A172 (cell line): ENCODE data around the gene AUTS2. TPM values are rescaled to one million over a fixed set of nuclear protein-coding genes. Genes with fewer than 3 reads are reported as not detected.
A peak's percentile ranks its signal among the peaks of the same experiment; 100 is the strongest.
"Not testable (repeated sequence)": the region's sequence is repeated elsewhere in the genome, so short reads cannot be mapped to it uniquely, and the experiment has no call there.

Source experiments
- DNase-seq: peaks from one replicate; pipeline ENCODE4 v3.0.0-alpha.2; 2015; ENCODE audit warnings: low spot score
- total RNA-seq: library from RNA; depleted of rRNA; stranded (reverse); fragments of >200 nt; shearing (Covaris generic); gene quantifications from 2 replicates; pipeline ENCODE4 v1.2.3, GENCODE V29; 2014

The AUTS2 gene
- total RNA-seq, 1 experiment from 2014 or later: 4.6 TPM

- no peak for DNase-seq
These were observed 161.1 kb downstream of the AUTS2 start for GRCh38 chr7:69759373-69759772.

- no peak for DNase-seq
These were observed 163.1 kb downstream of the AUTS2 start for GRCh38 chr7:69761290-69761922.

GRCh38 chr7:69762821-69763352 lies 164.6 kb downstream of the AUTS2 start:
- DNase-seq: no peak

GRCh38 chr7:69763513-69763912 lies 165.2 kb downstream of the AUTS2 start:
- DNase-seq: no peak

- DNase-seq: no peak
These were observed 165.9 kb downstream of the AUTS2 start for GRCh38 chr7:69764147-69764546.

GRCh38 chr7:69764681-69765080 lies 166.4 kb downstream of the AUTS2 start:
- DNase-seq: no peak

- no peak for DNase-seq
These were observed 167.6 kb downstream of the AUTS2 start for GRCh38 chr7:69765879-69766278.

GRCh38 chr7:69768986-69769595 lies 170.8 kb downstream of the AUTS2 start:
- no peak for DNase-seq

GRCh38 chr7:69769826-69770225 lies 171.6 kb downstream of the AUTS2 start:
- no peak for DNase-seq

GRCh38 chr7:69770613-69771012 lies 172.3 kb downstream of the AUTS2 start:
- DNase-seq: no peak

GRCh38 chr7:69772718-69773436 lies 174.6 kb downstream of the AUTS2 start:
- no peak for DNase-seq

- DNase-seq: peak; percentile 68
These were observed 175.4 kb downstream of the AUTS2 start for GRCh38 chr7:69773535-69774225.

- peak; percentile 94 for DNase-seq
These were observed 177.0 kb downstream of the AUTS2 start for GRCh38 chr7:69775231-69775771.

- no peak for DNase-seq
These were observed 178.3 kb downstream of the AUTS2 start for GRCh38 chr7:69776611-69777010.

- no peak for DNase-seq
These were observed 179.9 kb downstream of the AUTS2 start for GRCh38 chr7:69778138-69778537.

- DNase-seq: peak; percentile 48
These were observed 182.1 kb downstream of the AUTS2 start for GRCh38 chr7:69780379-69780778.

- DNase-seq: peak; percentile 49
These were observed 183.2 kb downstream of the AUTS2 start for GRCh38 chr7:69781412-69781846.

- DNase-seq: no peak
These were observed 184.8 kb downstream of the AUTS2 start for GRCh38 chr7:69782917-69783684.

GRCh38 chr7:69786130-69786529 lies 187.9 kb downstream of the AUTS2 start:
- DNase-seq: not testable (repeated sequence)

- peak; percentile 27 for DNase-seq
These were observed 188.6 kb downstream of the AUTS2 start for GRCh38 chr7:69786730-69787395.
